Middle frontal gyrus (tissue), 1 donor: Measurements from ENCODE around the gene SLC2A6.

ENCODE experiments used
- DNase-seq: peaks from one replicate; pipeline ENCODE4 v3.0.0-alpha.2; 2015; ENCODE audit warnings: low spot score; ENCODE audit errors: extremely low spot score

SLC2A6 gene

DNA sequence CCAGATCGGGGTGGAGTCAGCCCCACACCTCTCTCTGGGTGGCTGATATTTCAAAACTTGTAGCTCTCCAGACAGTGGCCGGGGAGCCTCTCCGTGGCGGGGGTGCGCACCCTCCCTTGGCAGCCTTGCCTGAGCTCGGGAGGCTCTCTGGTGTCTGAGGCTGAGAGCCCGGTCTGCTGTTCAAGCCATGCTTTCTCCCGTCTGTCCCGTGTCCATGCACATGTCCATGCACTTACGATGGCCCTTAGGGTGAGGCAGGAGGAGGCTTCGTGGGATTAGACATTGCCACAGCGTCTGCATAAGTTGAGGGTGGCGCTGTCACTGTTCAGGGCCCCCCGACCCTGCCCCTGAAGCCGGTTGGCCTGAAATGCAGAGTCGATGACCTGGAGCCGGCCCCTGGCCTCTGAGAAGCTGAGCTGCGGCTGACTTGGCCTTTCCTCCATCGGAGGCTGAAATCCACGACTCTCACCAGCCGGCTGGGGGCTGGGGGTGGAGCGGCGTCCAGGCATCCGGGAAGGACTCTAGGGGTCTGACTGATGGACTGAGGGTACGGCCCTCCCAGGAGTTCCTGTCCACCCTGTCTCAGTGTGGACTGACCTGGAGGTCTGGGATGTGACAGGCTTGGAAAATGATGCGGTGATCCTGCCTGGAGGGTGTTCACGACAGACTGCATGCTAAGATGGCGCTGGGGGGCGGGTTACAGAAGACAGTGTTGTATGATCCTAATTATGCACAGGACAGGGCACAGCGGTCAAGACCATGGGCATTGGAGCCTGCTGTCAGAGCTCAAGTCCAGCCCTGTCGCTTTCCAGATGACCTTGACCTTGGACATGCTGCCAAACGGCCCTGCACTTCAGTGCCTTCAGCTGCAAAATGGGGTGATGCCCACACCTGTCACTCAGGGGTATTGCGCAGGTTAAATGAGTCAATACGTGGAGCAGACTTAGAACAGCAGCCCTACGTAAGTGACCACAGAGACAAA is 18.3 kb upstream of the SLC2A6 start:
- DNase-seq: no peak

- no peak for DNase-seq
Measured at GRCh38 chr9:133495327-133496293, 16.7 kb upstream of the SLC2A6 start.

- no peak for DNase-seq
Measured at GRCh38 chr9:133494636-133495326, 15.9 kb upstream of the SLC2A6 start.

GRCh38 chr9:133493845-133494540 is 15.1 kb upstream of the SLC2A6 start:
- DNase-seq: no peak

GRCh38 chr9:133493428-133493827 is 14.5 kb upstream of the SLC2A6 start:
- no peak for DNase-seq

DNA sequence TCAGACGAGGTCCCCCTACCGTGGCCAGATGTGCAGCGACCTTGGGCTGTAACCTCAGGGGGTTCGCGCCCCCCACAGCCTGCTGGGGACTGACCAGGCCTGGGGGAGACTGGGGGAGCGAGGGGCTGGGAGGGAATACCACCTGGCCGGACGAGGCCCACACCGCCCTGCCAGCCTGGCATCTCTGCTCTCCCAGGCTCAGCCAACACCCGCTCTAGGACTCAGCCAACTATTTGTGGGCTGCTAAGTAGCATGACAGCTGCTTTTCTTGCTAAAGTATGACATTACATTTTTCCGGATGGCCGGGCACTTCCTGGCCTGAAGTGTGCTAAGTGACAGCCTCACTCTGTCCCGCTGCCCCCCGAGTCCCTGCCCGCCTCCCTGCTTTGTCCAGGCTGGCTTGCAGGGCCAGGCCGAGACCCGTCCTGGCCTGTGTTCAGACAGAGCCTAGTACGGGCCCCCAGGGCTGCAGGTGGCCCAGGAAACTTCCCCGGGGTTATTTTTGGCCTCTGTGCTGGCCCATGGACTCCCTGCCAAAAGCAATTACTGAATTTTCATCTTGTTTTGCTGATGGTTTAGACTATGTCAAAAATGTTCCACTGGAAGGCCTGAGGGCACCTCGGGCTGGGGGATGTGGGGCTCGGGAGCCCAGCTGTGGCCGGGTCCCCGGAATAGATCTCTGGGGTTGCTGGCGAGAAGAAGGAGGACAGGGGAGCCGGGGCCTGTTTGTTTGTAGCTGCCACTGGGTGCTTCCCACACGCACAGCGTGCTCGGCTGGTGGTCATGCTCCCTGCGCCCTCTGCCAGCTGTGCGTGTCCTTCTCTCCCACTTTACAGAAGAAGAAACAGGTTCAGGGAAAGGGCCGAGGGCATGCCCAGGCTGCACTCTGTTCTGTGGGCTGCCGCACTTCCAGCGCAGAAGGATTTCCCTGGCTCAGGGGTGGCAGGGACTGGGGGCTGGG is 13.4 kb upstream of the SLC2A6 start:
- no peak for DNase-seq

DNA sequence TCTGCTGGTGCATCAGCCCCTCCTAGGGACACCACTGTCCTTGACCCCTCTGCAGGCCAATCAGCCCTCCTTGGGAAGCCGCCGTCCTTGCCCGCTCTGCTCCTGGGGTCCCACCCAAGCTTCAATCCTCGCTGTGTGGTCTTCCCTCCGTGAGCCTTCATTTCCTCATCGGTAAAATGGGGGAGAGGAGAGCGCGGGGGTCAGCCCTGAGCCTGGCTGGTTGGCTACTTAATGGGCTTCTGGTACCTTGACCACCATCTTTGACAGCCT is 12.7 kb upstream of the SLC2A6 start:
- DNase-seq: no peak

DNA sequence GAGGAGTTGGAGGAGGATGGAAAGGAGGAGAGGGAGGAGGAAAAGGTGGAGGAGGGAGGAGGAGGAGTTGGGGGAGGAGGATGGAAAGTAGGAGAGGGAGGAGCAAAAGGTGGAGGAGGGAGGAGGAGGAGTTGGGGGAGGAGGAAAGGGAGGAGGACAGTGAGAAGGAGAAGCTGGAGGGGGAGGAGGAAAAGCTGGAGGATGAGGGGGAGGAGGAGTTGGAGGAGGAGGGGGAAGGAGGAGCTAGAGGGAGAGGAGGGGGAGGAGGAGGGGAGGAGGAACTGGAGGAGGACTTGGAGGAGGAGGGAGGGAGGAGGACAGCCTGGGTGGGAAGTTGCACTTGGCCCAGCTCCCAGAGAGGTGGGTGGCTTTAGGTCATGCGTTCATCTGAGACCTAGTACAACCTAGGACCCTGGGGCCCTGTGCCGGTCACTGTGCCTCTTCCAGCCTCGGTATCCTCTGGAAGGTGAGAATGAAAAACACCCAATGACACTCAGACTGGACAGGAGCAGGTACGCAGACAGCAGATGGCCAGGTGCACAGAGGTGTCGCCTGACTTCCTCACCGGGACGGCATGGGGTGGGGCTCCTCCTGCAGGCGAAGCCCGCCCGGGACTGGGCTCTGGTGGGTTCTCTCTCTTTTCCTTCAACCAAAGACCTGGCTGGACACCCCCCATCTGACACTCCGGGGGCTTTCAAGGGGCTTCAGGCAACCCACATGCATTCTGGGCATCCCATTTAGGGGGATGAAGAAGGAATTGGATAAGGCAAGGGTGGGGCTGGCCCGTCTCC is 12.2 kb upstream of the SLC2A6 start:
- DNase-seq: no peak

DNA sequence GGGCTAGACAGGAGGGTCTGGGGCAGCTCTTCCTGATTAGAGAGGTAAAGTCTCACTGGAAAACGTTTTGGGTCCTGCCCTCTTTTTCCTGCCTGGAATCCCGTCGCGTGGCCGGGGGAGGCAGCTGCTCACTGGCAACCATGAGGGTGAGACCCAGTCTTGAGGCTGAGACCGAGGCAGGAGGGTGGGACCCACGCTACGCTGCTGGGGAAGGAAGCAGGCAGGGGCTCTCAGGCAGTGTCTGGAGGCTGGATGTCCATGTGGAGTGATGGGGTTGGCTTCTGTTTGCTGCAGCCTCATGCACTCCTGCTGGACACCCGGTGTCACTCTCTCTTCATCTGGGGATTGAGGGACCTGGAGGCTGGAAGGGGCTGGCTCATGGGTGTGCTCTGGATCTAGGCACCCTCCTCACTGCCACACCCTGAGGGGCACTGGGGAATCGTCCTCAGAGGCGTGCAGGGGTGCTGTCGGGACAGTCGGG is 11.3 kb upstream of the SLC2A6 start:
- DNase-seq: no peak

DNA sequence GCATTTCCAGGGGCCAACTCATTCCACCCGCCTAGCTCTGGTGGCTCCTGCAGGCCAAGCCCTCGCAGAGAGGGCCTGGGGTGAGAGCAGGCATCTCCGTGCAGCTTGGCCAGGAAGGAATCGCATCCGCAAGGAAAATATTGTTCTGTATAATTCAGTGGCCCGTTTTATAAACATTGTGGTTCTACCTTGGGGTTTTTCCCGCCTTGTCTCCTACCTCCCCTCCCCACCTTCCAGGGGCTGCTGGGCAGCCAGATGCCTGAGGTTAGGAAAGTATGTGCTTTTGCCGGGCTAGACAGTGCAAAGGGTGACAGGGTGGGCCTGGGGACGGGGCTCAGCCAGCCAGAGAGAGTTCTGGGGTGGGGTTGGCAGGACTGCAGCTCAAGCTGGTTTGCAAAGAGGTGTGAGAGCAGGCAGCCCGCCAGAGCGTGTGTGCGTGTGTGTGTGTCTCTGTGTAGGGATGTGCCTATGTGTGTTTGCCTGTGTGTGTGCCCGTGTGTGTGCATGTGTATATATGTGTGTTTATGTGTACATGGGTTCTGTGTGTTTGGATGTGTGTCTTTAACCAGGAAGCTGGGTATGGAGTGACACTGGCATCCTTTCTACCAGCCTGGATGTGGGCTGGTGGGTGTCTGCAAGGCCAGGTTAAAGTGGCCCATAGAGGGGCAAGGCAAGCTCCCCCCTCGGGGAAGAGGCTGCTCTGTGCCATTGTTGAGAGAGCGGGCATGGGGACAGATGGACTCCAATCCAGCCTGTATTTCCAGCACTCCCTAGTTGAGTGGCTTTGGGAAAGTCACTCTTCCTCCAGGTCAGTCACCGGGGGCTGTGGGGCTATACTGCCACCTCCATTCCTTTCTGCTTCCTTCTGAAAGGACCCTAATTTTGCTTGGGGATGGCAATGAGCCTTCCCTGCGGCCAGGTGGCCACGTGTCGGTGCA is 10.6 kb upstream of the SLC2A6 start:
- no peak for DNase-seq

DNA sequence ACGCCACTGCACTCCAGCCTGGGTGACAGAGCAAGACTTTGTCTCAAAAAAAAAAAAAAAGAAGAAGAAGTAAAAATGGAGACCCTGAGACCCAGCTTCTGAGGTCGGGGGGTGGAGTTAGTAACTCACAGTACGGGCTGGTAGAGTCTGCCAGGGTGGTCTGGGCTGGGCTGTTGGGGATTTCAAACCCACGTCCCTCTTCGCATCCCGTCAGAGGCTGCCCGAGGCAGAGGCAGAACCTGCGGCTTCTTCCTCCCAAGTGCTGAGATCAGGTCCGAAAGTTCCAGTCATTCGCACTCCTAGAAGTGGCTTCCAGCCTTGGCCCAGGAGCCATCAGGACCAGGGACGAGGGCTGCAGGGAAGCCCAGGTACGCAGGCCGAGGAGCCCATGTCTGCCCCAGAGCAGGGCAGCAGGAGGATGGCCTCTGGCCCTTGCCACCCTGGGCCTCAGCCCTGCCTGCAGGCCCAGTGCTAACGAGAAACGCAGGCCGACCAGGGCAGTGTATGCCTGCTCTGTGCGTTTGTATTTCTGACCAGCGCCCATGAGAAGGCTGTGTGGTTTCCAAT is 9.9 kb upstream of the SLC2A6 start:
- no peak for DNase-seq

GRCh38 chr9:133487331-133487725 is 8.4 kb upstream of the SLC2A6 start:
- no peak for DNase-seq

- DNase-seq: no peak
Measured at GRCh38 chr9:133485531-133486260, 6.8 kb upstream of the SLC2A6 start.

DNA sequence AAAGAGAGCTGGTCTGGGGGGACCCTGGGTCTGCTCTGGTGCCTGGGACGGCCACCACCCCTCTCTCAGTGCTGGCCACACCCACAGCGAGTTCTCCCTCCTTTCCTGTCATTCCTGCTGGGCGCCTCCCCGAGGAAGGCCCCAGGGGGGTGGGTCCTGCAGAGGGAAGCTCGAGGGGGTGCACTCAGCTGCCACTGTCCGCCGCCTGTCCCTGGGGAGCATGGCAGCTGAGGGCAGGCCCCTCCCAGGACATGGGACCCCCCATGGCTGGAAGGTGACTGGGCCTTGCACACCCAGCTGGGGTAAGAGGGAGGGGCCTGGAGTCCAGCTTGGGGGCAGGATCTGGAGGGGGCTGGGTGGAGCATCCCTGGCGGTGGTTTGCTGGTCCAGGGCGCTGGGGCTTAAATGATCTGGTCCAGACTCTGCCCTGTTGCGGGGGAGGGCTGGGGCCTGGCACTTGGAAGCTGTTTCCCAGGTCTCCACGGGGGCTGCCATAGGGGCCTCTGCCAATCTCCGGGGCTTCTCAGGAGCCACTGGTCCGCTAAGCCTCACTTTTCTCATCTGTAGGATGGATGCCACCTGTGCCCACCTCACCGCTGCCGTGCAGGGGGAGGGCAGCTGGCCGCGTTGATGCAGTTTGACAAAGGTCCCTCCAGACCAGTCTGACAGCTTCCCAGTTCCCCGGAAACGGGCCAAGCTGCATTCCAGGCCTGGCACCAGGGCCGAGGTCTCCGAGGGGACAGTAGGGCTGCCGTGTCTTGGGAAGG is 6.0 kb upstream of the SLC2A6 start:
- DNase-seq: no peak

- no peak for DNase-seq
Measured at GRCh38 chr9:133483611-133484010, 4.7 kb upstream of the SLC2A6 start.
